Type B pancreatic cell (in vitro differentiated cells): ENCODE results near the gene SERP1. TPM values are rescaled to one million over a fixed set of nuclear protein-coding genes. Genes with fewer than 3 reads are reported as not detected.

Source experiments
- DNase-seq: peaks from one replicate; pipeline ENCODE4 v3.0.0; 2021; ENCODE audit warnings: mixed read lengths; ENCODE audit not compliant: unreplicated experiment; ENCODE audit errors: extremely low spot score
- H3K27ac Mint-ChIP-seq: 2 replicates; pipeline ENCODE4 v1.8.0; 2021; ENCODE audit warnings: mild to moderate bottlenecking, mixed read lengths
- H3K27me3 Mint-ChIP-seq: 2 replicates; pipeline ENCODE4 v1.8.0; 2021; ENCODE audit warnings: mixed read lengths
- H3K36me3 Mint-ChIP-seq: 2 replicates; pipeline ENCODE4 v1.8.0; 2021; ENCODE audit warnings: mixed read lengths
- H3K4me1 Mint-ChIP-seq: one replicate; pipeline ENCODE4 v1.8.0; 2021; ENCODE audit warnings: mixed read lengths; ENCODE audit not compliant: unreplicated experiment
- H3K4me3 Mint-ChIP-seq: 2 replicates; pipeline ENCODE4 v1.8.0; 2021; ENCODE audit warnings: mild to moderate bottlenecking, mixed read lengths
- H3K9me3 Mint-ChIP-seq: 2 replicates; pipeline ENCODE4 v1.8.0; 2021; ENCODE audit warnings: mixed read lengths
- CTCF ChIP-seq: fragments of 200-600 bp; sonication (generic); conservative IDR thresholded peaks from 2 replicates; pipeline ENCODE4 v1.5.0; 2021; ENCODE audit warnings: antibody characterized with exemption, mild to moderate bottlenecking
- total RNA-seq: library from RNA; stranded (reverse); gene quantifications from 2 replicates; pipeline ENCODE4 v1.2.1, GENCODE V29; 2021; ENCODE audit warnings: low replicate concordance

SERP1 gene
- total RNA-seq, 1 donor from 2014 or later, result 96.8 TPM

- Mint-ChIP-seq H3K9me3 (no peaks in the 10 kb centered on the region), H3K36me3 (peaks cover 17% of the 10 kb centered on the region)
- no peak for DNase-seq
Observed at GRCh38 chr3:150582620-150583019, 36.3 kb upstream of the SERP1 start.

GRCh38 chr3:150581174-150581573 is 34.9 kb upstream of the SERP1 start:
- no peak for DNase-seq
- H3K27me3 Mint-ChIP-seq, result no peaks in the 10 kb centered on the region
- no peak overlapping the region for H3K27ac Mint-ChIP-seq
- TF ChIP-seq CTCF, result no peak
- no peaks in the 10 kb centered on the region for H3K9me3 Mint-ChIP-seq
- H3K4me1 Mint-ChIP-seq, result no peaks in the 10 kb centered on the region
- no peak overlapping the region for H3K4me3 Mint-ChIP-seq
- H3K36me3 Mint-ChIP-seq, result peaks cover 26% of the 10 kb centered on the region

More at GRCh38 chr3:150582620-150583019, 36.3 kb upstream of the SERP1 start:
- TF ChIP-seq CTCF, result no peak
- Mint-ChIP-seq H3K4me3 (no peak overlapping the region), H3K27me3 (no peaks in the 10 kb centered on the region), H3K27ac (no peak overlapping the region), H3K4me1 (no peaks in the 10 kb centered on the region)

GRCh38 chr3:150577855-150578254 is 31.6 kb upstream of the SERP1 start:
- Mint-ChIP-seq H3K36me3 (peaks cover 23% of the 10 kb centered on the region), H3K9me3 (no peaks in the 10 kb centered on the region), H3K4me3 (no peak overlapping the region), H3K4me1 (no peaks in the 10 kb centered on the region), H3K27ac (no peak overlapping the region), H3K27me3 (no peaks in the 10 kb centered on the region)
- no peak for DNase-seq
- no peak for TF ChIP-seq CTCF

- Mint-ChIP-seq H3K27ac (no peak overlapping the region), H3K9me3 (no peaks in the 10 kb centered on the region), H3K27me3 (no peaks in the 10 kb centered on the region), H3K36me3 (peaks cover 27% of the 10 kb centered on the region), H3K4me1 (no peaks in the 10 kb centered on the region), H3K4me3 (no peak overlapping the region)
- DNase-seq, result no peak
- no peak for TF ChIP-seq CTCF
Observed at GRCh38 chr3:150567328-150567727, 21.0 kb upstream of the SERP1 start.

- no peaks in the 10 kb centered on the region for H3K4me1 Mint-ChIP-seq
- no peaks in the 10 kb centered on the region for H3K27me3 Mint-ChIP-seq
- no peak overlapping the region for H3K4me3 Mint-ChIP-seq
- H3K9me3 Mint-ChIP-seq, result no peaks in the 10 kb centered on the region
- DNase-seq, result no peak
- H3K27ac Mint-ChIP-seq, result no peak overlapping the region
- TF ChIP-seq CTCF, result no peak
- peaks cover 24% of the 10 kb centered on the region for H3K36me3 Mint-ChIP-seq
Observed at GRCh38 chr3:150564243-150564642, 17.9 kb upstream of the SERP1 start.

- peaks cover 15% of the 10 kb centered on the region for H3K36me3 Mint-ChIP-seq
- H3K27ac Mint-ChIP-seq, result no peak overlapping the region
- no peaks in the 10 kb centered on the region for H3K4me1 Mint-ChIP-seq
- no peak for DNase-seq
- no peaks in the 10 kb centered on the region for H3K9me3 Mint-ChIP-seq
- TF ChIP-seq CTCF, result no peak
- no peak overlapping the region for H3K4me3 Mint-ChIP-seq
- no peaks in the 10 kb centered on the region for H3K27me3 Mint-ChIP-seq
Observed at GRCh38 chr3:150557725-150558124, 11.4 kb upstream of the SERP1 start.
